Esophagus squamous epithelium (tissue), 4 donors: ENCODE measurements around the gene FSTL4.

Experiments
- CTCF ChIP-seq, 6 experiments: fragments of 450-650 bp in 4 of 6; fragments of 200-600 bp in 2 of 6; sonication (generic) in 2 of 6; IDR thresholded peaks; one replicate each; pipeline ENCODE4 v1.5.1; 2016 to 2019; ENCODE audit warnings: antibody characterized with exemption in 6 of 6, mild to moderate bottlenecking in 4 of 6, moderate library complexity in 4 of 6
- POLR2A ChIP-seq, 4 donors: fragments of 450-650 bp; IDR thresholded peaks; one replicate each; pipeline ENCODE4 v1.6.1; 2017; ENCODE audit warnings: antibody characterized with exemption in 4 of 4, mild to moderate bottlenecking in 4 of 4, moderate library complexity in 3 of 4

DNA sequence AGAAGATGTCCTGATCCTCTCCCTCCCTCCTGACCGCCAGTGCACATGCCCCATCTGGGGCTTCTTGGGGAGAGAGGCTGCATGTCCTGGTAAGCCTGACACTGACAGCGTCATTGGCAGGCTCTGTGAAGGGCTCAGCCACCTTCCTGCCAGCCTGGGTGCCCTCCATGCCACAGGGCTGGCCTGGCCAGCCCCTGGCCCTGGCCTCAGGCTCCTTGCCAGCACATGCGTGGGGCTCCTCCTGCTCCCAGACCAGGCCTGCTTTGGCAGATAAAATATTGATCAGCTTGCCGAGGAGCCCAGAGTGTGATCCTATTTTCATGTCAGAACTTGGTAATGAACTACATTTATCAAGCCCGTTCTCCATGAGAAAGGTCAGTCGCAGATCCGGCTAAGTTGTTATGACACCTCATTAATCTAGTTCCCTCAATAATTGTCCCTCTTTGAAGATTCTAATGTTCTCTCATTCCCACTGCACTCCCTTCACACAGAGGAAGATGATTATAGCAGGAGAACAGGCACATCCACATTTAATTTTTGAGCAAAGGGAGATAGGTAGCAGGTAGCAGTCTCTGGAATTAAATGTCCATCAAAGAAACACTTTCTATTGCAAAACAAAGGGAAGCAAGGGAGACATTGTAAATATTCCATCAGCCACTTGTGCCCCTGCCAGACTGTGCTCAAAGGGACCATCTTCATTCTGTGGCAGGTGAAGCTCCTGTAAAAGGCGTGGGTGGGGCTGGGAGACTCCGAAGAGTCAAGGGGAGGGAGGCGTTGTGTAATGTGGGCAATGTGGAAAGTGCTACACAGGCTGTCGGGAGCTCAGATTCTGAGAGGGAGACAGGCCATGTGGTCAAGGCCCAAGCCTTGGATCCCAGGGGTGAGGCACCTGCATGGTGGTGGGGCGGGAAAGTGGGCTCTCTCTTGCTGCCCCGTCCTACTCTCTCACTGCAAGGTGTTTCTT, 288.6 kb downstream of the FSTL4 start:
- TF ChIP-seq CTCF (IDR thresholded peaks at IDR 0.05), result no peak
- TF ChIP-seq POLR2A (IDR thresholded peaks at IDR 0.05), result no peak
